C4-2B (cell line): ENCODE results near the gene DHRS11.

Experiments used
- CTCF ChIP-seq: fragments of 450-650 bp; conservative IDR thresholded peaks from 2 replicates; pipeline ENCODE4 v1.5.1; 2017; ENCODE audit warnings: mild to moderate bottlenecking
- ZFX ChIP-seq: fragments of 450-650 bp; IDR thresholded peaks from 2 replicates; pipeline ENCODE4 v1.6.1; 2017

- TF ChIP-seq CTCF, result no peak
- TF ChIP-seq ZFX, result no peak
Observed at GRCh38 chr17:36592716-36593321, 1.1 kb downstream of the DHRS11 start.
